Mucosa of descending colon (tissue), 3 donors: ENCODE results near the gene PAFAH1B2. TPM values are rescaled to one million over a fixed set of nuclear protein-coding genes. Genes with fewer than 3 reads are reported as not detected.

Experiments
- ATAC-seq: fragments of 200-7000 bp; cut with Tn5 transposase; one replicate; pipeline ENCODE4 v1.9.1; 2020; ENCODE audit warnings: mild to moderate bottlenecking, moderate library complexity
- DNase-seq, 3 donors: peaks; one replicate each; pipeline ENCODE4 v3.0.0-alpha.2; 2020
- H3K36me3 ChIP-seq: fragments of 200-600 bp; one replicate; pipeline ENCODE4 v1.8.0; 2021; ENCODE audit warnings: low read depth, mild to moderate bottlenecking
- H3K4me1 ChIP-seq: fragments of 200-600 bp; one replicate; pipeline ENCODE4 v1.8.0; 2021; ENCODE audit warnings: low read depth, mild to moderate bottlenecking
- H3K4me3 ChIP-seq: fragments of 200-600 bp; one replicate; pipeline ENCODE4 v1.8.0; 2021; ENCODE audit warnings: mild to moderate bottlenecking
- H3K9me3 ChIP-seq: fragments of 200-600 bp; one replicate; pipeline ENCODE4 v1.8.0; 2021; ENCODE audit warnings: mild to moderate bottlenecking
- CTCF ChIP-seq: fragments of 200-600 bp; IDR thresholded peaks from one replicate; pipeline ENCODE4 v1.8.0; 2022; ENCODE audit warnings: antibody characterized with exemption, mild to moderate bottlenecking
- intact Hi-C, 2 donors: fragments of 100-400 bp; cut with DNase I in 1 of 2; cut with micrococcal nuclease in 1 of 2; formaldehyde crosslinking; loops; one replicate each; pipeline versions ENCODE4 v1.11.0 to v1.11.1; 2022; cut with DNase I, micrococcal nuclease
- total RNA-seq, 3 donors: library from RNA; stranded (reverse); fragmentation: NEBNext Ultra II Directional in 2 of 3; extraction: Animal tissue kit (Norgen Biotek cat#: 25700) in 2 of 3; gene quantifications; one replicate each; pipeline versions ENCODE4 v1.2.1 to v1.2.4, GENCODE V29; 2021 to 2023
- donor health status: DM: no; HTN: no; CAD: no; lungs with moderate emphysema.
- donor health status: DM: no; HTN: no; CAD: no.
- donor health status: DM: no; HTN: yes; CAD: no.

The PAFAH1B2 gene
- total RNA-seq, 3 donors from 2014 or later, result 67.9 to 72.7 (median 71.9) TPM

GRCh38 chr11:117194267-117194666 is 50.2 kb downstream of the PAFAH1B2 start:
- peaks cover 28% of the 10 kb centered on the region for H3K4me1 ChIP-seq
- no peak for TF ChIP-seq CTCF
- ATAC-seq (no peak), DNase-seq (no peak)
- peaks cover 2% of the 10 kb centered on the region for H3K36me3 ChIP-seq
- H3K9me3 ChIP-seq, result no peaks in the 10 kb centered on the region
- H3K4me3 ChIP-seq, result no peak overlapping the region
- intact Hi-C loops, result no loop called here

DNA sequence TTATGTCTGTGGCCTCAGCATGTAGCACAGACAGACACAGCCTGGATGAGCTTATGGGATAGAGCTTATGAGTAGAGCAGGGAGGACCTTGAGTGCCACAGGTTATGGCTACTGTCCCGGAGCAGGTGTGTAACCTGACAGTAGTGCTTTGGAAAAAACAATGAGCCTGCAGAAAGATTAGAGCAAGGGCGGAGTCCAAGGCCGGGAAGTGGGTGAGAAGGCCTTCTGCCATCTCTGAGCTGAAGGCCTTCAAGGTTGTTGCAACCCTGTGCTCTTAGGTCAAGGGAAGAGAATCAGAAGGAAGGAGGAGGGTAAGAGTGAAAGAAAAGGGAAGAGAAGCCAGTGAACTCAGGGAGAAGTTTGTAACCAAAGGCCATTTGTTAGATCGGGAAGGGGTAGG is 51.2 kb downstream of the PAFAH1B2 start:
- Histone ChIP-seq H3K4me1 (peaks cover 28% of the 10 kb centered on the region), H3K4me3 (no peak overlapping the region), H3K9me3 (no peaks in the 10 kb centered on the region), H3K36me3 (no peaks in the 10 kb centered on the region)
- intact Hi-C loops, result no loop called here
- DNase-seq (peak in 2 of 3 donors; percentile 57 to 62), ATAC-seq (peak; percentile 60)
- TF ChIP-seq CTCF, result no peak

DNA sequence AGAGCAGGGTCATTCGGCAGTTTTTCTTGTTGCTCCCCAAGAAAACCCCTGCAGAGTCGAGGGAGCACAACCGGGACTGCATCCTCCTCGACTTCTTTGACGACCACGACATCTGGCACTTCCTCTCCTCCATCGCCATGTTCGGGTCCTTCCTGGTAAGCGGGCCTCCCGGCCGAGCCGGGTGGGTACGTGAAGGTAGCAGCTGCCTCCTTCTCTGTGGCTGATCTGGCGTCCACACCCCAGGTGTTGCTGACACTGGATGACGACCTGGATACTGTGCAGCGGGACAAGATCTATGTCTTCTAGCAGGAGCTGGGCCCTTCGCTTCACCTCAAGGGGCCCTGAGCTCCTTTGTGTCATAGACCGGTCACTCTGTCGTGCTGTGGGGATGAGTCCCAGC is 51.7 kb downstream of the PAFAH1B2 start:
- Histone ChIP-seq H3K36me3 (no peaks in the 10 kb centered on the region), H3K4me3 (no peak overlapping the region), H3K9me3 (no peaks in the 10 kb centered on the region), H3K4me1 (peaks cover 28% of the 10 kb centered on the region)
- intact Hi-C loops, result no loop called here
- TF ChIP-seq CTCF, result no peak
- ATAC-seq (no peak), DNase-seq (peak in 1 of 3 donors; percentile 33)

DNA sequence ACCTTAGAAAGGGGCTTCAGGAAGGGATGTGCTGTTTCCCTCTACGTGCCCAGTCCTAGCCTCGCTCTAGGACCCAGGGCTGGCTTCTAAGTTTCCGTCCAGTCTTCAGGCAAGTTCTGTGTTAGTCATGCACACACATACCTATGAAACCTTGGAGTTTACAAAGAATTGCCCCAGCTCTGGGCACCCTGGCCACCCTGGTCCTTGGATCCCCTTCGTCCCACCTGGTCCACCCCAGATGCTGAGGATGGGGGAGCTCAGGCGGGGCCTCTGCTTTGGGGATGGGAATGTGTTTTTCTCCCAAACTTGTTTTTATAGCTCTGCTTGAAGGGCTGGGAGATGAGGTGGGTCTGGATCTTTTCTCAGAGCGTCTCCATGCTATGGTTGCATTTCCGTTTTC is 52.9 kb downstream of the PAFAH1B2 start:
- peaks cover 28% of the 10 kb centered on the region for H3K4me1 ChIP-seq
- no peak for TF ChIP-seq CTCF
- DNase-seq, result no peak
- intact Hi-C loops, result no loop called here
- no peaks in the 10 kb centered on the region for H3K36me3 ChIP-seq
- no peaks in the 10 kb centered on the region for H3K9me3 ChIP-seq
- H3K4me3 ChIP-seq, result no peak overlapping the region
- ATAC-seq, result no peak

GRCh38 chr11:117197516-117198456 is 53.7 kb downstream of the PAFAH1B2 start:
- no peaks in the 10 kb centered on the region for H3K9me3 ChIP-seq
- H3K4me3 ChIP-seq, result no peak overlapping the region
- intact Hi-C loops, result no loop called here
- H3K4me1 ChIP-seq, result peaks cover 28% of the 10 kb centered on the region
- TF ChIP-seq CTCF, result peak; percentile 49
- no peaks in the 10 kb centered on the region for H3K36me3 ChIP-seq
- peak; percentile 61 for ATAC-seq
- DNase-seq, result peak in 2 of 3 donors; percentile 70 to 80
